H1 (cell line): ENCODE results near the gene GRIK1. TPM values are rescaled to one million over a fixed set of nuclear protein-coding genes. Genes with fewer than 3 reads are reported as not detected.

Experiments used
- EGR1 ChIP-seq: IDR thresholded peaks from 2 replicates; pipeline ENCODE4 v1.6.1; 2011; ENCODE audit warnings: low read depth, low read length, borderline replicate concordance
- NANOG ChIP-seq: IDR thresholded peaks from 2 replicates; pipeline ENCODE4 v1.6.1; 2011; ENCODE audit warnings: low read length, low read depth, mild to moderate bottlenecking, inconsistent platforms; ENCODE audit not compliant: insufficient read depth, poor library complexity, severe bottlenecking
- SIX5 ChIP-seq: IDR thresholded peaks from 2 replicates; pipeline ENCODE4 v1.6.1; 2011; ENCODE audit warnings: mild to moderate bottlenecking, low read depth, low read length
- polyA plus RNA-seq, 7 experiments: library from polyadenylated mRNA; depleted of rRNA in 3 of 7; stranded (reverse) in 5 of 7; unstranded in 2 of 7; fragments of >200 nt in 5 of 7; fragments of 200-250 nt in 2 of 7; gene quantifications; 1 replicate in 5 of 7; 2 replicates in 1 of 7; 4 replicates in 1 of 7; pipeline versions ENCODE4 v1.2.1 to v1.2.3, GENCODE V29; 2011 to 2013; ENCODE audit warnings: missing spikeins in 2 of 7, mixed read lengths in 2 of 7
- total RNA-seq: library from RNA; stranded (reverse); fragmentation: NEBNext Ultra II Directional; extraction: Animal tissue kit (Norgen Biotek cat#: 25700); gene quantifications from 2 replicates; pipeline ENCODE4 v1.2.1, GENCODE V29; 2021
- TF ChIP-seq, protein P1 (sequence below): IDR thresholded peaks from 2 replicates; pipeline ENCODE4 v1.6.1; 2012; ENCODE audit warnings: low read length, inconsistent platforms

Gene GRIK1
- total and polyA plus RNA-seq, 2 of the 8 experiments (the other 6 are each of a cell fraction or from before 2014, with no cell fraction given), result 0.11 to 0.32 TPM

DNA sequence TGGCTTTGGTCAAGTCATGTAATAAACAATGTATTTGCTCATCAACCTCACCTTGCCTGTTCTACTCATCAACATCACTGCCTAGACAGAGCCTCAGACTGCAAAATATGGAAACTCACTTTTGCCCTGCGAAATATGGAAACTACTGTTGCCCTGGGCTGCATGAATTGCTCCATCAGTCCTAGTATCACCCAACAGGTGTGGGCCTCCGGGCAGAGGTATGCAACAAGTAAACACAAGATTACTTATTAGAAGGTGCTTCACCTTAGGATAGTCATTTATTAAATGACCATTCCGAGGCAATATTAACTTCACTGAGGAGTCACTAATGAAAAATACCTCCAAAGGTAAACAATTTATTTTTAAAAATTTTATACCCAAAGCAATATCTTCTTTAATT is 354.3 kb downstream of the GRIK1 start (continued):
- TF ChIP-seq, protein P1, sequence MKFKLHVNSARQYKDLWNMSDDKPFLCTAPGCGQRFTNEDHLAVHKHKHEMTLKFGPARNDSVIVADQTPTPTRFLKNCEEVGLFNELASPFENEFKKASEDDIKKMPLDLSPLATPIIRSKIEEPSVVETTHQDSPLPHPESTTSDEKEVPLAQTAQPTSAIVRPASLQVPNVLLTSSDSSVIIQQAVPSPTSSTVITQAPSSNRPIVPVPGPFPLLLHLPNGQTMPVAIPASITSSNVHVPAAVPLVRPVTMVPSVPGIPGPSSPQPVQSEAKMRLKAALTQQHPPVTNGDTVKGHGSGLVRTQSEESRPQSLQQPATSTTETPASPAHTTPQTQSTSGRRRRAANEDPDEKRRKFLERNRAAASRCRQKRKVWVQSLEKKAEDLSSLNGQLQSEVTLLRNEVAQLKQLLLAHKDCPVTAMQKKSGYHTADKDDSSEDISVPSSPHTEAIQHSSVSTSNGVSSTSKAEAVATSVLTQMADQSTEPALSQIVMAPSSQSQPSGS, result no peak
- TF ChIP-seq NANOG (no peak), EGR1 (no peak), SIX5 (no peak)
